ENCODE results near the gene SELENOO. TPM values are rescaled to one million over a fixed set of nuclear protein-coding genes. Genes with fewer than 3 reads are reported as not detected.

SELENOO gene
- total RNA-seq, 1 experiment from 2014 or later: 34.3 TPM

GRCh38 chr22:50224071-50224470 lies 23.3 kb downstream of the SELENOO start:
- ChIA-PET POLR2A (interaction anchor here (0.6 kb wide), 1 partner anchor 19 kb away, joined by 3 read pairs; no protein-coding TSS in a partner anchor), CTCF (no interaction called here)
- intact Hi-C loops (cut with micrococcal nuclease; ENCODE audit: unreplicated experiment) (no loop called here), in situ Hi-C loops (cut with HindIII; ENCODE audit: low pct_unique_long_range_greater_than_20kb, low sequenced_read_pairs) (no loop called here)
- Histone ChIP-seq H3K27ac (ENCODE audit: low read length) (no peak overlapping the region), H3K27me3 (ENCODE audit: control insufficient read depth, insufficient read depth, low read length) (no peaks in the 10 kb centered on the region), H3K36me3 (ENCODE audit: control insufficient read depth, insufficient read depth, low read length) (no peaks in the 10 kb centered on the region), H3K4me3 (ENCODE audit: low read depth in 2 of 2, low read length in 2 of 2) (no peak overlapping the region), H3K4me1 (ENCODE audit: control insufficient read depth, insufficient read depth, low read length) (no peaks in the 10 kb centered on the region), H3K9me3 (ENCODE audit: control insufficient read depth, insufficient read depth, low read depth, low read length) (no peaks in the 10 kb centered on the region)
- ATAC-seq (no peak), DNase-seq (ENCODE audit: low read depth, low spot score) (no peak)
- BruUV-seq (replicated peaks): no TSS peak
- TF ChIP-seq REST (IDR thresholded peaks at IDR 0.05; ENCODE audit: insufficient read depth in 1 of 2, low read depth in 2 of 2, low read length in 1 of 2) (no peak), POLR2AphosphoS5 (IDR thresholded peaks at IDR 0.05; ENCODE audit: low read depth, low read length) (no peak), SIN3A (IDR thresholded peaks at IDR 0.05; ENCODE audit: borderline replicate concordance, insufficient read depth, low read depth, low read length) (no peak), TCF7L2 (IDR thresholded peaks at IDR 0.05; ENCODE audit: low read depth, low read length) (no peak), CTCF (IDR thresholded peaks at IDR 0.05) (no peak)

GRCh38 chr22:50225200-50225969 lies 24.6 kb downstream of the SELENOO start:
- H3K4me1 ChIP-seq (ENCODE audit: control insufficient read depth, insufficient read depth, low read length): no peaks in the 10 kb centered on the region
- in situ Hi-C loops (cut with HindIII; ENCODE audit: low pct_unique_long_range_greater_than_20kb, low sequenced_read_pairs) (no loop called here), intact Hi-C loops (cut with micrococcal nuclease; ENCODE audit: unreplicated experiment) (no loop called here)
- TF ChIP-seq TCF7L2 (IDR thresholded peaks at IDR 0.05; ENCODE audit: low read depth, low read length) (no peak), REST (IDR thresholded peaks at IDR 0.05; ENCODE audit: insufficient read depth in 1 of 2, low read depth in 2 of 2, low read length in 1 of 2) (no peak), SIN3A (IDR thresholded peaks at IDR 0.05; ENCODE audit: borderline replicate concordance, insufficient read depth, low read depth, low read length) (no peak), CTCF (IDR thresholded peaks at IDR 0.05) (no peak), POLR2AphosphoS5 (IDR thresholded peaks at IDR 0.05; ENCODE audit: low read depth, low read length) (no peak)
- no peaks in the 10 kb centered on the region for H3K9me3 ChIP-seq (ENCODE audit: control insufficient read depth, insufficient read depth, low read depth, low read length)
- H3K4me3 ChIP-seq (ENCODE audit: low read depth in 2 of 2, low read length in 2 of 2): no peak overlapping the region
- DNase-seq (ENCODE audit: low read depth, low spot score) (no peak), ATAC-seq (no peak)
- no peak overlapping the region for H3K27ac ChIP-seq (ENCODE audit: low read length)
- POLR2A ChIA-PET: interaction anchor here (0.7 kb wide), 1 partner anchor 415 kb away, joined by 3 read pairs; no protein-coding TSS in a partner anchor
- no TSS peak for BruUV-seq (replicated peaks)
- CTCF ChIA-PET: no interaction called here
- H3K36me3 ChIP-seq (ENCODE audit: control insufficient read depth, insufficient read depth, low read length): no peaks in the 10 kb centered on the region
- no peaks in the 10 kb centered on the region for H3K27me3 ChIP-seq (ENCODE audit: control insufficient read depth, insufficient read depth, low read length)
